Ecto neural progenitor cell (in vitro differentiated cells): ENCODE measurements around the gene EPB41L3.
A peak's percentile ranks its signal among the peaks of the same experiment; 100 is the strongest.
"Not testable (repeated sequence)": the region's sequence is repeated elsewhere in the genome, so short reads cannot be mapped to it uniquely, and the experiment has no call there.

Experiments used
- DNase-seq: peaks from one replicate; pipeline ENCODE4 v3.0.0-alpha.2; 2018; ENCODE audit warnings: low spot score

EPB41L3 gene

GRCh38 chr18:5496305-5496704 lies 47.5 kb downstream of the EPB41L3 start:
- DNase-seq = no peak

- no peak for DNase-seq
Observed at GRCh38 chr18:5490753-5491480, 52.9 kb downstream of the EPB41L3 start.

GRCh38 chr18:5488844-5489243 lies 55.0 kb downstream of the EPB41L3 start:
- no peak for DNase-seq

DNA sequence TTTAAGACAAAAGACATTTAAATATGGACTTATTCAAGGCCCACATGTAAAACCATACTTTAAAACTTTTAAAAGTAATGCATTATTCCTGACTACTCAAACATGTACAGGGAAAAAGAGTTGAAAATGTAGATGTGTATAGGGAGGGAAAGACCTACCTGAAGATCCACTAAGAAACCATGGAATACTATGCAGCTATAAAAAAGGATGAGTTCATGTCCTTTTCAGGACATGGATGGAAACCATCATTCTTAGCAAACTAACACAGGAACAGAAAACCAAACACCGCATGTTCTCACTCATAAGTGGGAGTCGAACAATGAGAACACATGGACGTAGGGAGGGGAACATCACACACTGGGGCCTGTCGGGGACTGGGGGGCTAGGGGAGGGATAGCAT lies 55.8 kb downstream of the EPB41L3 start:
- not testable (repeated sequence) for DNase-seq

GRCh38 chr18:5484526-5484925 lies 59.3 kb downstream of the EPB41L3 start:
- no peak for DNase-seq

GRCh38 chr18:5481621-5482020 lies 62.2 kb downstream of the EPB41L3 start:
- DNase-seq = no peak

DNA sequence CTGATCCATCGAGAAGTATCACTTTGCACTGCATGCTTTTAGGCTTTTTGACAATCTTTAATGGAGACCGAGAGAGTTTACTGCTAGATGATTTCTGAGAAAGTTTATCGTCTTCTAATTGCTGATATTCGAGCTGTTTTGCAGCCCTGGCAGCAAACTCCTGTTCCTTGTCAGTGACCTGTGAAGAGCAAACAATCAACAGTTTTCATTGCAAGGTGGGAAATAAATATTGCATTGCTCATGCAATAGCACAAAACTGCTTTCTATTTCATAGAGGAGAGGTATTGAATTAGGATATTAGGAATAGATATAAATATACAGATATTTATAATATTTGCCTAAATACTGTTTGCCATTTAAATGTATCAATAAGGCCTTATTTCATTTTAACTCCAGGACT lies 65.5 kb downstream of the EPB41L3 start:
- DNase-seq = no peak

GRCh38 chr18:5476961-5477800 lies 66.6 kb downstream of the EPB41L3 start:
- no peak for DNase-seq

DNA sequence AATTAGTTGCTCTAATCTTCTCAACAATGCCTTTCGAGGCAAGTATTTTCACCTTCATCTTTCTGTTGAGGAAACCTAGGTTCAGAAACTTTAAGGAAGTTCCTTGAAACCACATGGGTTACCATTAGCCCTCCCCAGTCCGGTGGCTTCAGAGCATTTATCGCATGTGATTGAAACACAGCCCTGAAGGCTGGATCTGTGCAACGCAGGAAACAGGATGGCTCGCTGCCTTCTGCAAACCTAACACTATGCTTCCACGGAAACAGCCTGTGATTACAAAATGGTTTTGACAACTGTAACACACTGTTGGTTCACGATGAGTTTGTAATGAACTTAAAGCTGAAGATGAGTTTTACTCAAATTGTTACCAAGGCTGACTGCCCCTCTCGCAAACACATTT lies 68.5 kb downstream of the EPB41L3 start:
- no peak for DNase-seq

DNA sequence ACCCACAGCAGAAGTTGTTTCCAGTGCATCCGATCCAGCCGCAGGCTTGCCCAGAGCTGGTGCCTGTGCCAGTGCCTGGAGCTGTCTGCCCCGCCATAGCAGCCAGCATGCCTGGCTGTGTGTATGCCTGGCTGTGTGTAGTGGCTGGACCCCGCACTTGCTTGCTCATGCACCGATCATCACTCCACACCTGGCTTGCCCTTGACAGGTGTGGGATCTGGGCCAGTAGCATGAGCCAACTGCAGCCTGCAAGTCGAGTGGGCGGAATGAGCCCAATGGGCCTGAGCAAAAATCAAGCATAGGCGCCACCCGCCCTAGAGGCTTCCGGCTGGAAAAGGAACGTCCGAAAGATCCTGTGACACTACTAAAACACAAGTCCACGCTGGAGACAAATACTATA lies 74.5 kb downstream of the EPB41L3 start:
- DNase-seq = no peak

- DNase-seq = no peak
Observed at GRCh38 chr18:5468394-5468793, 75.4 kb downstream of the EPB41L3 start.

DNA sequence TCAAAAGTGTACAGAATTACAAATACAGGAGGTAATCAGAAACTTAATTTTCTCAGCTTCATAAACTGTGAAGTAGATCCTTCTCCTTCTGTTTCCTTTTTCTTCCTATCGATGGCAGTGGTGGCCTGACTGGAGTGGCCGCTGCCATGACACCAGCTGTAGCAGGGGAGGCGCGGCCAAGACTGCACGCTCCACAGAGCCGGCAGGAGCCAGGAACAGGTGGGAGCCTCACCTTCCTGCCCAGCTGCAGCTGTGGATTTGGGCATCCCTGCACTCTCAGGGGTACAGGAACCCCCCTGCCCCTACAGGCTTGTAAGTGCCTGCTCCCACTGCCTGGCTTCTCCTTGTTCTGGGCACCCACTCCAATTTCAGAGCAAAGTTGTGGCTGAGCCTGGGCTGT lies 76.1 kb downstream of the EPB41L3 start:
- DNase-seq = no peak

- DNase-seq = no peak
Observed at GRCh38 chr18:5466256-5466655, 77.5 kb downstream of the EPB41L3 start.

- no peak for DNase-seq
Observed at GRCh38 chr18:5464251-5464650, 79.5 kb downstream of the EPB41L3 start.

DNA sequence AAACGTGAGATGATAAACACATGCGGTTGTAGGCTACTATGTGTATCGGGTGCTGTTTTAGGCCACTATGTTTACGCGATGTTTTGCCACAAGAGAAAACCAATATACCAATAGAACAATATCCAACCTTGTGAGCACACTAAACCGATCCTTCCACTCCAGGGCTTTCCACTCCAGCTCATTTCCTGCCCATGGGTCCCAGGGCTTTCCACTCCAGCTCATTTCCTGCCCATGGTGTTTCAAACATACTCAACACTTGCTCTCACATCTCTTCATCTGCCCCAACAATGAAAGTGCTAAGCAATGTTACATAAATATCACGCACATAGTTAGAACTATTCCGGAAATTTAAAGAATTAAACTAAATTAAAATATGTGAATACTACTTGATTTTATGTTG lies 80.0 kb downstream of the EPB41L3 start:
- DNase-seq = no peak

- DNase-seq = no peak
Observed at GRCh38 chr18:5463390-5463789, 80.4 kb downstream of the EPB41L3 start.

- DNase-seq = no peak
Observed at GRCh38 chr18:5462227-5462626, 81.6 kb downstream of the EPB41L3 start.

DNA sequence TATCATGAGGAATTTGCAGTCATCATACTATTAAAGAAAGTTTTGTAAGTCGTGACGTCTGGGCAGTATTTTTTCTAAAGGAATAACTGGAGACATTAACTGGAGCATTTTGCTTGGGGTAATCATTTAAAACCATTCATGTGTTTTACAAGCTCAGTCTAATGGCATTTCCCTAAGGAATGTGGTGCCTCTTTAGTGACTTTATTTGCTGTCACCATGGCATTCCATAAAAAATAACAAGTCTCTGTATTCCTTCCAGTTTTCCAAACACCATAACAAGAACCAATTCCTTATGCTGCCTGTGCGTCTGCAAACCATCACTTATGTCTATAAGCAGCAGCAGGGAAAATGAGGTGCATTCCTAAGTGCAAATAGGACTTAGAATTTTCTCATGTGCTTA lies 82.8 kb downstream of the EPB41L3 start:
- no peak for DNase-seq

- no peak for DNase-seq
Observed at GRCh38 chr18:5457462-5457957, 86.3 kb downstream of the EPB41L3 start.

DNA sequence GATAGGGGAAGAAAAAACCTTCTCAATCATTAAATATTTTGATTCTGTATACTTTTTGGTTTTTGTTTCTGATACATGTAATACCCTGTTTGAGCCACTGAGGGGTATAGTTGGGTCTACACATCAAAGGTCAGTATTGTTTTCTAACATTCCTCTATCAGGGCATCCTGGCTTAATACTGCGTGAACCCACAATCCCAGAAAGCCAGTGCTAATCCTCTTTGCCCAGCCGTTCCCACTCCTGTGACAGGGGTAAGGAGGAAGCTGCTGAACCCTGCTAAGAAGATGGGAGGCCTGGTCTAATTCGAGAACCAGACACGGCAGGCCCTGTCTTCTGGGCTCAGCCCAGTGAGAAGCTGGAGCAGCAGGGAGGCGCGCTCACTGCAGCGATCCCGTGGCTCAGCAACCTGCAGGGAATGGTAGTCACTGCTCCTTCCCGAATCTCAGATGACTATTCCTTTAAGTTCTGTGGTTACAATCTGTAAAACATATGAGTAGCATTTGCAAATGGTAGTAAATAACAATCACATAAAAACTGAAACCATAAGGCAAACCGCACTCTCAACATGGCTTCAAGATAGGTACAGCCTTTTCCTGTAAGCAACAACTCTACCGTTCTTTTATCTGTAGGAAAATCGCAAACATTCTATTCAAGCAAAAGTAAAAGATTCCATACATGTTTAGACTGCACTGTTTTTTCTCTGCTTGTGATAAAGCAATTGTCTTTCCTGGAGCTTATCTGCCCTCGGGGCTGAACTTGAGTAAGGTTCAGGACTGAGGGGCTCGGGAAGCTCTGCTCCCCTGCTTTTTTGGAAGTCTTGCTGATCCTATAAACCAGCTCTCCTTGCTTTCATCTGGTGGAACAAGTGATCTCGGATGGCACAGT lies 87.0 kb downstream of the EPB41L3 start:
- DNase-seq = peak; percentile 71

DNA sequence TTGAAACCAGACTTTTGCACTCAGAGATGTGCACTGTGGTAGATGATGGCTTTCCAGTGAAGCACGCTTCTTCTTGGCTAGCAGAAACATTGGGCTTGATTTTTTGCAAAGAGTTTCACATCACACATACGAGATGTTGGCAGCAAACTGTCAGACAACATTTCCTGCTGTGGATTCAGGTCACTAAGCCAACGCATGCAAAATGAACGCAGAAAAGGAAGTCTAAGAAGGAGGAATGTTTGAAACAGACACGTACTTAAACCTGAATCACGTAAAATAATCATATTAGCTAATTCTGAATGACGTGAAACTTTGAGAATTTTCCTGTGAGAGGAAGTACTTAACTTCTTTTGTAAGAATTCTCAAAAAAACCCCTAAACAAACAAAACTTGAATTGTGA lies 88.1 kb downstream of the EPB41L3 start:
- DNase-seq = no peak

DNA sequence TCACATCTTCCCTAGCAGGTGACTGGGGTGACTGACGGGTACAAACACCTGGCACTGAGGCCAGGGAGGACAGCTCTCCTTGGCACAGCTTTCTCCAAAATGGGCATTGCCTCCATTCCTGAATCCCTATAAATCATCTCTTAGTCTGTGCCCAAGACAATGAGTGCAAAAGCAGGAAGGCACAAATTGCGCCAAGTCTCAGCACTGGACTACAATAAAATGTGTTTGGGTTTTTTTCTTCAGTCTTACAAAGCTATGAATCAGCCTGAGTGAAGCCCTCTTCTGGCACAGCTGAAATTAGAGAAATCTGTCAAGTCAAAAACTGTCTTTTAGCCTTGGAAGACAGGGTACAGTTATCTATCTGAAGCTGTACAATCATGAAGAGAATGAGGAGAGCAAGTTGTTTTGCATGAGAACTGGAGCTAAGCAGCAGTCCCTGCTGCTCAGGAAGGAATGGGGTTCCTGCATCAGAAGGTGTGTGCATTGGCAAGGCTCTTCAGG lies 90.8 kb downstream of the EPB41L3 start:
- DNase-seq = no peak
